ENCODE results near the gene APOA1.
A peak's percentile ranks its signal among the peaks of the same experiment; 100 is the strongest.

The APOA1 gene

GRCh38 chr11:116788975-116789374 lies 48.4 kb downstream of the APOA1 start:
- no peak for DNase-seq (ENCODE audit: low spot score)

GRCh38 chr11:116788534-116788933 lies 48.9 kb downstream of the APOA1 start:
- no peak for DNase-seq (ENCODE audit: low spot score)

- peak; percentile 91 for DNase-seq (ENCODE audit: low spot score)
These were observed 49.5 kb downstream of the APOA1 start, which contains the start of gene ZPR1 for GRCh38 chr11:116787786-116788486. Gene ZPR1 (minus strand): TSS chr11:116788023. CDS start chr11:116787990, 33 bp downstream.

GRCh38 chr11:116787436-116787785 lies 50.0 kb downstream of the APOA1 start:
- no peak for DNase-seq (ENCODE audit: low spot score)

- DNase-seq (ENCODE audit: low spot score) = no peak
These were observed 50.5 kb downstream of the APOA1 start for GRCh38 chr11:116786966-116787365.

- no peak for DNase-seq (ENCODE audit: low spot score)
These were observed 51.1 kb downstream of the APOA1 start for GRCh38 chr11:116786326-116786725.
